ENCODE data around the gene AFAP1L1. TPM values are rescaled to one million over a fixed set of nuclear protein-coding genes. Genes with fewer than 3 reads are reported as not detected.

AFAP1L1 gene
- total and polyA plus RNA-seq, 2 of the 13 experiments (the other 11 are each of a cell fraction or from before 2014, with no cell fraction given) = 0.38 to 1.0 TPM

- H3K4me3 ChIP-seq (replicated peaks in 1 of 3; ENCODE audit: insufficient read depth in 1 of 3, low read depth in 2 of 3, low read length in 3 of 3) = no peak overlapping the region
- H3K27me3 ChIP-seq (ENCODE audit: control insufficient read depth in 1 of 2, insufficient read depth in 2 of 2, low read length in 2 of 2) = peaks cover 2 to 5% of the 10 kb centered on the region in 2 experiments; a peak in 2 of 5 replicates
- H3K4me1 ChIP-seq (ENCODE audit: insufficient read depth, low read length) = peaks cover 38% of the 10 kb centered on the region
- ChIA-PET CTCF (ENCODE audit: low intra/inter-chr PET ratio, low total read pairs) (no interaction called here), POLR2A (no interaction called here)
- H3K79me2 ChIP-seq (ENCODE audit: insufficient read depth, low read length) = no peaks in the 10 kb centered on the region
- in situ Hi-C loops (cut with HindIII; ENCODE audit: extremely low pct_ligation_motif_present, low pct_unique_long_range_greater_than_20kb) = loop anchor here (10.0 kb wide), 1 partner anchor 47 kb away; no protein-coding TSS in a partner anchor
- 90% methylated on average over 1 of the region's 1 CpG for WGBS (ENCODE audit: low lambda C conversion rate)
- H2AFZ ChIP-seq (ENCODE audit: low read length) = no peak overlapping the region
- H3K27ac ChIP-seq (ENCODE audit: extremely low read length, insufficient read depth, low read length) = no peak overlapping the region
- ATAC-seq (no peak), FAIRE-seq (no peak), DNase-seq (ENCODE audit: low spot score) (no peak)
- no peak overlapping the region for H3K4me2 ChIP-seq (ENCODE audit: low read depth, low read length)
- no peak for TF ChIP-seq ZFX (CRISPR knock-in tag; IDR thresholded peaks at IDR 0.05; ENCODE audit: low read depth)
- H4K20me1 ChIP-seq (ENCODE audit: insufficient read depth, low read length) = no peaks in the 10 kb centered on the region
- no peaks in the 10 kb centered on the region for H3K9me3 ChIP-seq (ENCODE audit: low read length)
- intact Hi-C loops (cut with micrococcal nuclease; ENCODE audit: unreplicated experiment) = no loop called here
- no peak overlapping the region for H3K9ac ChIP-seq (ENCODE audit: insufficient read depth, low read depth, low read length)
- H3K36me3 ChIP-seq (replicated peaks in 1 of 2; ENCODE audit: control insufficient read depth in 1 of 2, insufficient read depth in 2 of 2, low read length in 2 of 2) = no peaks in the 10 kb centered on the region
- no TSS peak for BruUV-seq (replicated peaks)
Observed at GRCh38 chr5:149387982-149388381, 116.3 kb downstream of the AFAP1L1 start.

- FAIRE-seq = no peak
- no peaks in the 10 kb centered on the region for H3K9me3 ChIP-seq (ENCODE audit: low read length)
- intact Hi-C loops (cut with micrococcal nuclease; ENCODE audit: unreplicated experiment) = no loop called here
- H3K4me3 ChIP-seq (replicated peaks in 1 of 3; ENCODE audit: insufficient read depth in 1 of 3, low read depth in 2 of 3, low read length in 3 of 3) = no peak overlapping the region
- H3K36me3 ChIP-seq (replicated peaks in 1 of 2; ENCODE audit: control insufficient read depth in 1 of 2, insufficient read depth in 2 of 2, low read length in 2 of 2) = no peaks in the 10 kb centered on the region
- DNase-seq (ENCODE audit: low spot score) = no peak
- no peaks in the 10 kb centered on the region for H4K20me1 ChIP-seq (ENCODE audit: insufficient read depth, low read length)
- ChIA-PET POLR2A (no interaction called here), CTCF (ENCODE audit: low intra/inter-chr PET ratio, low total read pairs) (no interaction called here)
- no peak overlapping the region for H3K27ac ChIP-seq (ENCODE audit: extremely low read length, insufficient read depth, low read length)
- in situ Hi-C loops (cut with HindIII; ENCODE audit: extremely low pct_ligation_motif_present, low pct_unique_long_range_greater_than_20kb) = loop anchor here (10.0 kb wide), 1 partner anchor 46 kb away; no protein-coding TSS in a partner anchor
- ATAC-seq = no peak
- H3K4me1 ChIP-seq (ENCODE audit: insufficient read depth, low read length) = peaks cover 31% of the 10 kb centered on the region
- BruUV-seq (replicated peaks) = no TSS peak
- peaks cover 2 to 5% of the 10 kb centered on the region in 2 experiments; a peak in 2 of 5 replicates for H3K27me3 ChIP-seq (ENCODE audit: control insufficient read depth in 1 of 2, insufficient read depth in 2 of 2, low read length in 2 of 2)
- H2AFZ ChIP-seq (ENCODE audit: low read length) = no peak overlapping the region
- WGBS (ENCODE audit: low lambda C conversion rate) = 60% methylated on average over 7 of the region's 7 CpGs
- peak; percentile 98 for TF ChIP-seq ZNF12 (CRISPR knock-in tag; IDR thresholded peaks at IDR 0.05)
- TF ChIP-seq E2F1 (CRISPR knock-in tag; IDR thresholded peaks at IDR 0.05) = no peak
- no peak overlapping the region for H3K4me2 ChIP-seq (ENCODE audit: low read depth, low read length)
- no peak overlapping the region for H3K9ac ChIP-seq (ENCODE audit: insufficient read depth, low read depth, low read length)
- no peaks in the 10 kb centered on the region for H3K79me2 ChIP-seq (ENCODE audit: insufficient read depth, low read length)
Observed at GRCh38 chr5:149388498-149389190, 117.0 kb downstream of the AFAP1L1 start.

All from HepG2 (cell line).